Transverse colon (tissue), 3 donors: ENCODE measurements around the gene WASL.

Experiments used
- EP300 ChIP-seq: sonication (generic); formaldehyde crosslinking; IDR thresholded peaks from one replicate; pipeline ENCODE4 v1.6.1; 2017; ENCODE audit warnings: antibody characterized with exemption, low read depth
- POLR2A ChIP-seq: fragments of 450-650 bp; IDR thresholded peaks from one replicate; pipeline ENCODE4 v1.6.1; 2016; ENCODE audit warnings: antibody characterized with exemption, mild to moderate bottlenecking, moderate library complexity
- TF ChIP-seq, protein P1 (sequence below), 5 experiments: fragments of 200-600 bp in 3 of 5; fragments of 450-650 bp in 2 of 5; sonication (generic) in 3 of 5; IDR thresholded peaks; 1 replicate in 2 of 5; 2 replicates in 3 of 5; pipeline ENCODE4 v1.5.1; 2016 to 2017; ENCODE audit warnings: antibody characterized with exemption in 5 of 5, inconsistent platforms in 3 of 5, mild to moderate bottlenecking in 2 of 5, moderate library complexity in 1 of 5

DNA sequence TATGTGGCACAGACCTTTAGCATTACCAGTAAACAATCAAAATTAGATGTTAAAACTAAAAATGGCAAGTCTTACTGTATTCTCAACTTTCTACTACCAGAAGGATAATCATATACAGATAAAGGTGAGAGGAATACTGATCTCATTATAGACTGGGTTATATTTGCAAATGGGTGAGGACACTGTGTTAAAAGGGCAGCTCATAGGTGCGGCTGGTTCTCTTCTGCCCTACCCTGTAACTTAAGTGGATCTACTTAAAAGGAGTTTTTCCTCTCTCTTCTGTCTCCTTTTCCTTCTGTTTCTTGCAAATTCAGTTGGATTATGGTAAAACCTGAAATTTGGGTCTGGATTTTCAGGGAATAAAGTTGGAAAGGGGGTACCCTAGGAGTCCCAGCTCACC lies 33.0 kb downstream of the WASL start:
- TF ChIP-seq POLR2A (no peak), EP300 (no peak)
- TF ChIP-seq, protein P1, sequence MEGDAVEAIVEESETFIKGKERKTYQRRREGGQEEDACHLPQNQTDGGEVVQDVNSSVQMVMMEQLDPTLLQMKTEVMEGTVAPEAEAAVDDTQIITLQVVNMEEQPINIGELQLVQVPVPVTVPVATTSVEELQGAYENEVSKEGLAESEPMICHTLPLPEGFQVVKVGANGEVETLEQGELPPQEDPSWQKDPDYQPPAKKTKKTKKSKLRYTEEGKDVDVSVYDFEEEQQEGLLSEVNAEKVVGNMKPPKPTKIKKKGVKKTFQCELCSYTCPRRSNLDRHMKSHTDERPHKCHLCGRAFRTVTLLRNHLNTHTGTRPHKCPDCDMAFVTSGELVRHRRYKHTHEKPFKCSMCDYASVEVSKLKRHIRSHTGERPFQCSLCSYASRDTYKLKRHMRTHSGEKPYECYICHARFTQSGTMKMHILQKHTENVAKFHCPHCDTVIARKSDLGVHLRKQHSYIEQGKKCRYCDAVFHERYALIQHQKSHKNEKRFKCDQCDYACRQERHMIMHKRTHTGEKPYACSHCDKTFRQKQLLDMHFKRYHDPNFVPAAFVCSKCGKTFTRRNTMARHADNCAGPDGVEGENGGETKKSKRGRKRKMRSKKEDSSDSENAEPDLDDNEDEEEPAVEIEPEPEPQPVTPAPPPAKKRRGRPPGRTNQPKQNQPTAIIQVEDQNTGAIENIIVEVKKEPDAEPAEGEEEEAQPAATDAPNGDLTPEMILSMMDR (IDR thresholded peaks at IDR 0.05): no peak
